GM12891 (cell line): Measurements from ENCODE around the gene PRKACA. TPM values are rescaled to one million over a fixed set of nuclear protein-coding genes. Genes with fewer than 3 reads are reported as not detected.

Experiments
- DNase-seq: peaks from one replicate; pipeline ENCODE4 v3.0.0; 2011; ENCODE audit warnings: low spot score; ENCODE audit not compliant: insufficient read length
- FAIRE-seq: peaks from 2 replicates; lab custom pipeline; 2011; peaks lifted over from hg19 to GRCh38; lab: Jason Lieb, UNC
- PAX5 ChIP-seq: IDR thresholded peaks from 2 replicates; pipeline ENCODE4 v1.6.1; 2011; ENCODE audit warnings: low read length, moderate library complexity, mild to moderate bottlenecking; ENCODE audit not compliant: insufficient read depth, severe bottlenecking
- POLR2A ChIP-seq: IDR thresholded peaks from 2 replicates; pipeline ENCODE4 v1.6.1; 2011; ENCODE audit warnings: low read depth, low read length, control low read depth
- POLR2AphosphoS5 ChIP-seq: IDR thresholded peaks from 2 replicates; pipeline ENCODE4 v1.6.1; 2011; ENCODE audit warnings: low read depth, low read length, control low read depth
- POU2F2 ChIP-seq: IDR thresholded peaks from 2 replicates; pipeline ENCODE4 v1.6.1; 2011; ENCODE audit warnings: low read depth, mild to moderate bottlenecking, control low read depth, low read length, moderate library complexity
- SPI1 ChIP-seq: IDR thresholded peaks from 2 replicates; pipeline ENCODE4 v1.6.1; 2011; ENCODE audit warnings: low read depth, low read length, control low read depth
- TAF1 ChIP-seq: IDR thresholded peaks from 2 replicates; pipeline ENCODE4 v1.6.1; 2011; ENCODE audit warnings: low read depth, low read length, control low read depth
- polyA plus RNA-seq: library from polyadenylated mRNA; unstranded; fragments of >200 nt; gene quantifications from one replicate; pipeline ENCODE4 v1.2.1, GENCODE V29; 2012; ENCODE audit warnings: low read depth, missing spikeins, inconsistent platforms; ENCODE audit not compliant: missing spikeins

Gene PRKACA
- polyA plus RNA-seq, result 26.6 TPM

DNA sequence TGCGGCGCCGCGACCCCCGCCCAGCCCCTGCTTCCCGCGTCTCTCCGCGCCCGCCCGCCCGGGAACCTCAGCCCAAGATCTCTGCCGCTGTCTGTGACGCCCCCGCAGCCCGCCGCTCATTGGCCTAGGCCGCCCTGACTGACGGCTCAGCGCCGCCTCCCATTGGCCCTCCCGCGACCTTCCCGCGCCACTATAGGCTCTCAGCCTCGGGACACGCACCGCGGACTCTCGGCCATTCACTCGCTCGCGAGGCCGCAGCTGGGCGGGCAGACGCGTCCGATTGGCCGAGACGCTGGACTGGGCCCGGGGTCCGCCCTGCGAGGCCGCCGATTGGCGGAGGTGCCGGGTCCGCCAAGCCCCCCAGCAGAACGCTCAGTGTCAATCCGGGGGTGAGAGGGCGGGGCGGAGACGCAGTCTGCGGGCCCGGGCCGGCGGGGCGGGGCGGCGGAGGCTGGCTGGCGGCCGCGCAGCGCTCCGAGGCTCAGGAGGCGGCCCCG lies at the start of gene PRKACA:
TSS of gene PRKACA (minus strand) at position 95 of the 497 bp plus-strand sequence. CDS start 215 bp downstream, outside the sequence.
- TF ChIP-seq POU2F2 (no peak), PAX5 (peak; percentile 67)
- peak; percentile 98 for FAIRE-seq

GRCh38 chr19:14166999-14167575 lies 49.5 kb upstream of the PRKACA start:
- DNase-seq, result no peak
- no peak for TF ChIP-seq POLR2A
- no peak for TF ChIP-seq POU2F2
- TF ChIP-seq PAX5, result no peak
- no peak for TF ChIP-seq SPI1
- TF ChIP-seq TAF1, result no peak
- no peak for TF ChIP-seq POLR2AphosphoS5
- no peak for FAIRE-seq

More for the DNA sequence above, at the start of gene PRKACA:
- peak; percentile 99 for DNase-seq

DNA sequence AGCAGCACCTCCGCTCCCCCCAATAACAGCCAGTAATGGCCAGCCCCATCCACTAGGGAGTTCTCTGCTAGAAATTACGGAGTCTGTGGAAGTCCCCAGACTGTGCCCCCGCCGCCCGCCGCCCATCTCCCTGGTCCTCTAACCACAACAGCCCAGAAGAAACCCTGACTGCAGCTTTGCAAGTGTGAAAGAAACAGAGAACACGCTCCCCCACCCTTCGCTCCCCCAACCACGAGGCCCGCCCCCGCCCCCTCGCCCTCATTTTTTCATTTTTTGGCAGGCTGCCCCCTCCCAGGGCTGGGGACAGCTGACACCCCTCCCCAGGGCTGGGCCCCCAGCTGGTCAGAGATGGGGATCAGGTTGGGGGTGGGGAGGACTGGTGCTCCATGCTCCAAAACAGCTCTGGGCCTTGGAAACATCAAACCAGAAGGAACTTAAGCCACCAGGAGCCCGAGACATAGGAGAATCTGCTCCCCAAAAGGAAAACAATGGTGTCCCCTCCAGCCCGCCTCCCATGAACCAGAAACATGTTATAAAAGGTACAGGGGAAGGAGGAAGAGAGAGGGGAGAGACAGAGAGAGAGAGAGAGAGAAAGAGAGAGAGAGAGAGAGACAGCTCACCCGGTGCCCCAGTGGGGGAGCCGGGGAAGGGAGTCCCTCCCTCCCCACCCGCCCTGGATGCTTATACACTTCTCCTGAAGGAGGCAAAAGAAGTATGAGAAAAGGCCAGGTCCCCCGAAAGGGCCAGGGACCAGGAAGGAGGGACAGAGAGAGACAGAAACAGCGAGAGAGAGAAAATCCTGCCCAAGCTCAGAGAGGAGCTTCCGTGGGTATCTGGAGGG lies 48.6 kb upstream of the PRKACA start:
- DNase-seq (no peak), FAIRE-seq (no peak)
- no peak for TF ChIP-seq PAX5
- no peak for TF ChIP-seq POLR2A
- TF ChIP-seq TAF1, result no peak
- TF ChIP-seq POU2F2, result no peak
- TF ChIP-seq SPI1, result no peak

GRCh38 chr19:14164724-14165493 lies 47.3 kb upstream of the PRKACA start:
- FAIRE-seq (no peak), DNase-seq (no peak)
- TF ChIP-seq TAF1 (no peak), POLR2AphosphoS5 (no peak), POU2F2 (no peak), SPI1 (no peak), PAX5 (no peak), POLR2A (no peak)

DNA sequence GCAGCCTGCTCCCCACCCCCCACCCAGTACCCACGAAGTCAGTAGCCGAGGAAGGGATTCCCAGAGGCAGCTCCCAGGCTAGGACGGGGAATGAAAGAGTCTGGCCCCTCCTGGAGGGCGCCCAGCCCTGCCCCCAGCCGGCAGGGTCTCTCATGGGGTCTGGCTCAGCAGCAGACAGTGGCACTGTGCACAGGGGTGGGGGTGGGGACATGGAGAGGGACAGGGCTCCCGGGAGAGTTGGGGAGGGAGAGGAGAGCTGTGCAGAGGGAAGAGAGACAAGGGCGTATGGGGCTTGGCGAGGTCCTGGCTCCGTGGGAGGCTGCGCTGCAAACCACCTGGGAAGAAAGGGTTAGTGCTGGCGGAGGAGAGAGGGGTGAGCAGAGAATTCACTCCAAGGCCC lies 46.5 kb upstream of the PRKACA start:
- DNase-seq (no peak), FAIRE-seq (no peak)
- no peak for TF ChIP-seq TAF1
- TF ChIP-seq POLR2AphosphoS5, result no peak
- TF ChIP-seq POU2F2, result no peak
- TF ChIP-seq POLR2A, result no peak
- TF ChIP-seq PAX5, result no peak
- no peak for TF ChIP-seq SPI1

DNA sequence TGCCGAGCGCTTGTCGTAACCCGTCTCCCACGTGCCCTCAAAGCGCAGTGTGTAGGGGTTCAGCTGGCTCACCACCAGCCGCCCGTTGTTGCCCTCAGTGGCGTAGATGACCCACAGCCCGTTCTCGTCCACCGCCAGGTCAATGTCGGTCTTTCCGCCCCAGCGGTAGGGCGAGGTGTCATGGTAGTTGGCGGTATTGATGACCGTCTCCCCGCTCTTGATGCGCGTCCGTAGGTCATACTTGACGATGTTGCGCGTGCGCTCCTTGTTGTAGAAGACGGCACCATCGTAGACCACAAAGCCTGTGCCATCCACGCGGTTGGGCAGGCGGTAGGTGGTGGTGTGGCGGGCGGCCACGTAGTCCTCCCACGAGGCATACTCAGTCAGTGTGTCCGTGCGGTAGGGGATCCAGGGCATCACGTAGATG lies 45.3 kb upstream of the PRKACA start:
- FAIRE-seq (no peak), DNase-seq (no peak)
- TF ChIP-seq TAF1 (no peak), POLR2A (no peak), POU2F2 (no peak), PAX5 (no peak), POLR2AphosphoS5 (no peak), SPI1 (no peak)

GRCh38 chr19:14161305-14161704 lies 43.7 kb upstream of the PRKACA start:
- FAIRE-seq (no peak), DNase-seq (no peak)
- TF ChIP-seq SPI1, result no peak
- no peak for TF ChIP-seq PAX5
- no peak for TF ChIP-seq POLR2A
- no peak for TF ChIP-seq TAF1
- TF ChIP-seq POLR2AphosphoS5, result no peak
- TF ChIP-seq POU2F2, result no peak

GRCh38 chr19:14160017-14160703 lies 42.6 kb upstream of the PRKACA start:
- DNase-seq (peak; percentile 14), FAIRE-seq (no peak)
- TF ChIP-seq PAX5 (no peak), POU2F2 (no peak), TAF1 (no peak), POLR2AphosphoS5 (no peak), SPI1 (no peak), POLR2A (no peak)
